Measurements from ENCODE around the gene PKDCC.

DNA sequence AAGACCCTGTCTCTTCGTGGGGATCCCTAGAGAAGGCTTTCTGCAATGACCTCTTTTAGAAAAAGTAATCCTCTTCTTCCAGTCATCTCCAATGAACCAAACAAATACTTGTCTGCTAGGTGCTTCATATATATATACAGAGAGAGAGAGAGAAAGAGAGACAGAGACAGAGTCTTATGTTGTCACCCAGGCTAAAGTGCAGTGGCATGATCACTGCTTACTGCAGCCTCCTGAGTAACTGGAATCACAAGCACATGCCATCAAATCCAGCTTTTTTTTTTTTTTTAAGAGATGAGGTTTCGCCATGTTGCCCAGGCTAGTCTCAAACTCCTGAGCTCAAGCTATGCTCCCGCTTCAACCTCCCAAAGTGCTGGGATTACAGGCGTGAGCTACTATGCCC, 18.6 kb upstream of the PKDCC start:
- TF ChIP-seq, protein P1, sequence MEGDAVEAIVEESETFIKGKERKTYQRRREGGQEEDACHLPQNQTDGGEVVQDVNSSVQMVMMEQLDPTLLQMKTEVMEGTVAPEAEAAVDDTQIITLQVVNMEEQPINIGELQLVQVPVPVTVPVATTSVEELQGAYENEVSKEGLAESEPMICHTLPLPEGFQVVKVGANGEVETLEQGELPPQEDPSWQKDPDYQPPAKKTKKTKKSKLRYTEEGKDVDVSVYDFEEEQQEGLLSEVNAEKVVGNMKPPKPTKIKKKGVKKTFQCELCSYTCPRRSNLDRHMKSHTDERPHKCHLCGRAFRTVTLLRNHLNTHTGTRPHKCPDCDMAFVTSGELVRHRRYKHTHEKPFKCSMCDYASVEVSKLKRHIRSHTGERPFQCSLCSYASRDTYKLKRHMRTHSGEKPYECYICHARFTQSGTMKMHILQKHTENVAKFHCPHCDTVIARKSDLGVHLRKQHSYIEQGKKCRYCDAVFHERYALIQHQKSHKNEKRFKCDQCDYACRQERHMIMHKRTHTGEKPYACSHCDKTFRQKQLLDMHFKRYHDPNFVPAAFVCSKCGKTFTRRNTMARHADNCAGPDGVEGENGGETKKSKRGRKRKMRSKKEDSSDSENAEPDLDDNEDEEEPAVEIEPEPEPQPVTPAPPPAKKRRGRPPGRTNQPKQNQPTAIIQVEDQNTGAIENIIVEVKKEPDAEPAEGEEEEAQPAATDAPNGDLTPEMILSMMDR (IDR thresholded peaks at IDR 0.05), result no peak
- TF ChIP-seq ZFX (IDR thresholded peaks at IDR 0.05; ENCODE audit: borderline replicate concordance), result no peak
